OCI-LY1 (cell line): ENCODE data around the gene NOTCH4.

Experiments used
- CTCF ChIP-seq: fragments of 200-600 bp; sonication (generic), shearing (Covaris generic); IDR thresholded peaks from 2 replicates; pipeline ENCODE4 v1.5.1; 2017; ENCODE audit warnings: mild to moderate bottlenecking, antibody characterized with exemption, low read length, moderate library complexity, mixed read lengths
- EZH2 ChIP-seq: fragments of 200-600 bp; sonication (generic), shearing (Covaris generic); IDR thresholded peaks from 2 replicates; pipeline ENCODE4 v1.8.0; 2017; ENCODE audit warnings: borderline replicate concordance, mixed run types, mild to moderate bottlenecking, antibody characterized with exemption, low read length, moderate library complexity, mixed read lengths

GRCh38 chr6:32148289-32149091 lies 75.4 kb downstream of the NOTCH4 start:
- TF ChIP-seq CTCF (no peak), EZH2 (no peak)
